ENCODE measurements around the gene SNED1. TPM values are rescaled to one million over a fixed set of nuclear protein-coding genes. Genes with fewer than 3 reads are reported as not detected.

SNED1 gene
- total and polyA plus RNA-seq, 2 experiments from 2014 or later, result 1.5 to 2.8 TPM

DNA sequence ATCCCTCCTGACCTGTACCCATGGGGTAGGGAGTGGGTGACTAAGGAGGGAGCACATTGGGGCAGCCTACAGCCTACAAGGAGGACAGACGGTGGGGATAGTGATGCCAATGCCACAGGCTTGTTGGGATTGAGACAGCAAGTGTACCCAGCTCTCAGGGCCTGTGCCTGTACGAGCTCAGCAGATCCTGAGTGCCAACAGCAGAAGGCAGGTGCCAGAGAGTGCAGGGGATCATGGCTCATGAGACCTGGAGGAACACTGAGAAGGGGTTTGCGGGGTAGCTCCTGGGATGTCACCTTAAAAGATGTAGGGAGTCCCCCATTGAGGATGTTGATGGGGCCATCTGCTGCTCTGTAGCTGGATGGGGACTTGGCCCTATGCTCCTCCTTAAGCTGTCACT lies 10.3 kb upstream of the SNED1 start:
- Mint-ChIP-seq H3K36me3 (ENCODE audit: low read depth) (no peaks in the 10 kb centered on the region), H3K27me3 (ENCODE audit: insufficient read depth, low read depth, poor library complexity) (peaks cover 15% of the 10 kb centered on the region), H3K27ac (no peak overlapping the region), H3K4me3 (no peak overlapping the region), H3K9me3 (no peaks in the 10 kb centered on the region; the same call in 1 of the 3 replicates), H3K4me1 (no peaks in the 10 kb centered on the region)
- Histone ChIP-seq H3K4me3 (no peak overlapping the region), H3K36me3 (ENCODE audit: insufficient read depth) (no peaks in the 10 kb centered on the region), H3K4me1 (ENCODE audit: insufficient read depth) (no peaks in the 10 kb centered on the region; the same call in 1 of the 2 replicates), H4K20me1 (replicated peaks; ENCODE audit: insufficient read depth) (no peaks in the 10 kb centered on the region), H3F3A (replicated peaks; ENCODE audit: low read depth) (no peaks in the 10 kb centered on the region), H3K4me2 (no peak overlapping the region), H2AFZ (no peak overlapping the region), H3K27me3 (ENCODE audit: insufficient read depth) (no peaks in the 10 kb centered on the region), H3K9me2 (ENCODE audit: insufficient read depth) (no peaks in the 10 kb centered on the region), H3K27ac (ENCODE audit: low read depth) (no peak overlapping the region), H3K79me2 (replicated peaks; ENCODE audit: insufficient read depth) (no peaks in the 10 kb centered on the region)
- TF ChIP-seq EZH2phosphoT487 (IDR thresholded peaks at IDR 0.05; ENCODE audit: unreplicated experiment) (no peak), CTCF (conservative IDR thresholded peaks at IDR 0.05; ENCODE audit: low read depth in 2 of 2) (no peak), ZNF462 (CRISPR knock-in tag; IDR thresholded peaks at IDR 0.05) (no peak), EZH2 (IDR thresholded peaks at IDR 0.05; ENCODE audit: low read depth, unreplicated experiment) (no peak), ZNF114 (CRISPR knock-in tag; IDR thresholded peaks at IDR 0.05) (no peak)
- ATAC-seq, result no peak
- DNase-seq (ENCODE audit: low spot score), result no peak

Data from GM23338 (cell line).